HEK293 (cell line): ENCODE data around the gene TRPC4.

ENCODE experiments used
- KLF8 ChIP-seq: fragments of 450-650 bp; formaldehyde crosslinking; IDR thresholded peaks from 2 replicates; pipeline ENCODE4 v1.5.1; 2016; ENCODE audit warnings: missing biosample characterization, missing genetic modification characterization
- ZNF48 ChIP-seq: fragments of 450-650 bp; formaldehyde crosslinking; IDR thresholded peaks from 2 replicates; pipeline ENCODE4 v1.5.1; 2016; ENCODE audit warnings: missing biosample characterization, missing genetic modification characterization
- ZNF629 ChIP-seq: fragments of 450-650 bp; formaldehyde crosslinking; IDR thresholded peaks from 2 replicates; pipeline ENCODE4 v1.5.1; 2017; ENCODE audit warnings: missing biosample characterization, missing genetic modification characterization
- ZNF785 ChIP-seq: fragments of 450-650 bp; formaldehyde crosslinking; IDR thresholded peaks from 2 replicates; pipeline ENCODE4 v1.5.1; 2016; ENCODE audit warnings: missing biosample characterization, missing genetic modification characterization
- TF ChIP-seq, protein P1 (sequence below): fragments of 450-650 bp; formaldehyde crosslinking; IDR thresholded peaks from 2 replicates; pipeline ENCODE4 v1.5.1; 2017; ENCODE audit warnings: missing biosample characterization, mild to moderate bottlenecking, missing genetic modification characterization, moderate library complexity
- TF ChIP-seq, protein P2 (sequence below): fragments of 450-650 bp; formaldehyde crosslinking; IDR thresholded peaks from 2 replicates; pipeline ENCODE4 v1.5.1; 2016; ENCODE audit warnings: missing biosample characterization, missing genetic modification characterization

DNA sequence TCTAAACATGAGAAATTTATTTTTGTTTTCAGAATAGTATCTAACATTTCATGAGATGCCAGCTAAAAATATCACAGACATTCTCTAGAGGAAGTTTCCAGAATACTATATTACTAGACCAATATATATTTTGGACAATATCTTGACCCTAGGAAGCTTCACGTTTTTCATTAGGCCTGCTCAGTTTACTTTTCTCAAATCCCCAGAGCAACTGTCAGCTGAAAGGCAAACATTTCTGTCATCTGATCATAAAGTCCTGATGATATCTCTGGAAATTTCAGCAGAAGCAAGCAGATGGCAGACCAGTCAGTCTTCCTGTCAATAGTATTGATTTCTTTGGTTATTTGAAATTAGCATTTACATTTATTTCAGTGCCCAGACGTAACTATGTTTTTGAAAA lies 275.0 kb downstream of the TRPC4 start:
- TF ChIP-seq, protein P1, sequence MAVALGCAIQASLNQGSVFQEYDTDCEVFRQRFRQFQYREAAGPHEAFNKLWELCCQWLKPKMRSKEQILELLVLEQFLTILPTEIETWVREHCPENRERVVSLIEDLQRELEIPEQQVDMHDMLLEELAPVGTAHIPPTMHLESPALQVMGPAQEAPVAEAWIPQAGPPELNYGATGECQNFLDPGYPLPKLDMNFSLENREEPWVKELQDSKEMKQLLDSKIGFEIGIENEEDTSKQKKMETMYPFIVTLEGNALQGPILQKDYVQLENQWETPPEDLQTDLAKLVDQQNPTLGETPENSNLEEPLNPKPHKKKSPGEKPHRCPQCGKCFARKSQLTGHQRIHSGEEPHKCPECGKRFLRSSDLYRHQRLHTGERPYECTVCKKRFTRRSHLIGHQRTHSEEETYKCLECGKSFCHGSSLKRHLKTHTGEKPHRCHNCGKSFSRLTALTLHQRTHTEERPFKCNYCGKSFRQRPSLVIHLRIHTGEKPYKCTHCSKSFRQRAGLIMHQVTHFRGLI (tag by site-specific recombination): no peak
- TF ChIP-seq ZNF629 (tag by site-specific recombination): no peak
- TF ChIP-seq KLF8 (tag by site-specific recombination): no peak
- no peak for TF ChIP-seq ZNF48 (tag by site-specific recombination)
- TF ChIP-seq, protein P2, sequence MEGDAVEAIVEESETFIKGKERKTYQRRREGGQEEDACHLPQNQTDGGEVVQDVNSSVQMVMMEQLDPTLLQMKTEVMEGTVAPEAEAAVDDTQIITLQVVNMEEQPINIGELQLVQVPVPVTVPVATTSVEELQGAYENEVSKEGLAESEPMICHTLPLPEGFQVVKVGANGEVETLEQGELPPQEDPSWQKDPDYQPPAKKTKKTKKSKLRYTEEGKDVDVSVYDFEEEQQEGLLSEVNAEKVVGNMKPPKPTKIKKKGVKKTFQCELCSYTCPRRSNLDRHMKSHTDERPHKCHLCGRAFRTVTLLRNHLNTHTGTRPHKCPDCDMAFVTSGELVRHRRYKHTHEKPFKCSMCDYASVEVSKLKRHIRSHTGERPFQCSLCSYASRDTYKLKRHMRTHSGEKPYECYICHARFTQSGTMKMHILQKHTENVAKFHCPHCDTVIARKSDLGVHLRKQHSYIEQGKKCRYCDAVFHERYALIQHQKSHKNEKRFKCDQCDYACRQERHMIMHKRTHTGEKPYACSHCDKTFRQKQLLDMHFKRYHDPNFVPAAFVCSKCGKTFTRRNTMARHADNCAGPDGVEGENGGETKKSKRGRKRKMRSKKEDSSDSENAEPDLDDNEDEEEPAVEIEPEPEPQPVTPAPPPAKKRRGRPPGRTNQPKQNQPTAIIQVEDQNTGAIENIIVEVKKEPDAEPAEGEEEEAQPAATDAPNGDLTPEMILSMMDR (tag by site-specific recombination): no peak
- TF ChIP-seq ZNF785 (tag by site-specific recombination): no peak
